GM18520 (cell line): ENCODE data around the gene TMPRSS5.

ENCODE experiments used
- ATAC-seq: cut with Tn5 transposase; IDR thresholded peaks from one replicate; pipeline ENCODE4 v1.9.1; 2021; ENCODE audit not compliant: unreplicated experiment

TMPRSS5 gene

DNA sequence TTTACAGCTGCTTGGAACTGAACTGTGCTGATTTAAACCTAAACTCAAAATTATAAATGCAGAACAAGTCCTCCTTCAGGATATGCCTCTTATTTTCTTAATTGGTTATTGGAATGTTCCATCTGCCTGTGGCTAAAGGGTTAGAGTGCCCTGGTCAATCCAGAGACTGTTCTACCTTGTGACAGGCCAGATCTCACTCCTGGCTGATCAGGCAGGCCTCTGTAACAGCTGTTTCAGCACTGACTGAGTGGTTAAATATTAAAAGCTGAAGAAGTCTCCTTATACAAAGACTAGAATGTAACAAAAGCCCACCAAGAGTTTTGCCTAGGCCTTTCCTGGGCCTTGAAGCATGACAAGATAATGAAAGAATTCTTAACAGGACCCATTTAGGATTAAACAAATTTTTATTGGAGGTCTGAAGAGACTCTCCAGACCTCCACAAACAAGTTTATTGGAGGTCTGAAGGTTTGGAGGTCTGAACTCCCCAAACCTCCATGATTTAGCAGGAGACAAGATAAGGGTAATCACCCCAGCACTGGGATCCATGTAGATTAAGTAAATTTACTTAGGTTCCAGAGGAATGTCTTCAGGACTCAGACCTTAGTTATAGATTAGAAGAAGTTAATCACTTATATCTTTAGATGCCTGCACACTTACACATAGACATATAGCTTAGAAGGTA lies 35.8 kb downstream of the TMPRSS5 start:
- ATAC-seq = no peak

DNA sequence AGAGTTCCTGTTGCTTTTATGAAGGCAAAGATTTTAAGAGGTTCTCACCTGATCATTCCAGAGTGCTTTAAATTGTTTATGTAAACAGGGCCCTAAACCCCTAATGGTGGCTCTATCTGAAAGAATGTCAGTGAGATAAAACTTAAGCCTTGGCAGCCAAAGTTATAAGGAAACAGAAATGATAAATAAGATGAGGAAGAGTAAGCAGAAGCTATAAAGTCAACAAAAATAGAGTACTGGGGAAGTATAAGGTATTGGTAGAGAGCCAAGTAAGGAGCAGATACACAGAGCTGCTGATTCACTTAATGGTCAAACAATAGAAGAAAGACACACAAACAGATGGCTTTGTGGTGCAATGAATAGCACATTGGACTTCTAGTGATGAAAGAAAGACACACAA lies 37.9 kb downstream of the TMPRSS5 start:
- ATAC-seq = no peak

DNA sequence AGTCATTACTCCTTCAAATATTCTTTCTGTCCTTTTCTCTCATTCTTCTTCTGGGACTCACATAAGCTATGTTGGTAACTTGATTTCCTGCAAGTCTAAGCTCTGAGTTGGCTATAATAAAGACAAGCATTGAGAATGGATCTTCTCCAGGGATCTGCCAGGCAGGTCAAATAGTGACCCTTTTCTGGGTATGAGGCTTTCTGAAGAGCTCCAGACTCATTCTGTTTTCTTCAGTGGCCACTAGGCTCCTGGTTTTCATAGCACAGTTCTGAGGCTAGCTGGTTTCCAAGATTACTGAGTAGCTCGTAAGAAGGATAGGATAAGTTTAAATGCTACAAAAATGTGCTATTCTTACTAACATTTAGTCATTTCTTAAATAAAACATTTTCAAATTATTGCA lies 38.3 kb downstream of the TMPRSS5 start:
- no peak for ATAC-seq

DNA sequence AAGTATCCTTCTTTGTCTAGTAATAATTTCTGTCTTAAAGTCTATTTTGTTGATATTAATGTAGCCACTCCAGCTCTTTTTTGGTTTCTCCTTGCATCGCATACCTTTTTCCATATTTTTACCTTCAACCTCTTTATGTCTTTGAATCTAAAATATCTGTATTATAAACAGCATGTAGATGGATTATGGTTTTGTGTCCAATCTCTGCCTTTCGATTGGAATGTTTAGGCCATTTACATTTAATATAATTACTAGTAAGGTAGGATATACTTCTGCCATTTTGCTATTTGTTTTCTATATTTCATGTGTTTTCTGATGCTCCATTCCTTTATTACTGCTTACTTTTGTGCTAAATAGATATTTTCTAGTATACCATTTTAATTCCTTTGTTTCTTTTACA lies 39.5 kb downstream of the TMPRSS5 start:
- ATAC-seq = no peak

DNA sequence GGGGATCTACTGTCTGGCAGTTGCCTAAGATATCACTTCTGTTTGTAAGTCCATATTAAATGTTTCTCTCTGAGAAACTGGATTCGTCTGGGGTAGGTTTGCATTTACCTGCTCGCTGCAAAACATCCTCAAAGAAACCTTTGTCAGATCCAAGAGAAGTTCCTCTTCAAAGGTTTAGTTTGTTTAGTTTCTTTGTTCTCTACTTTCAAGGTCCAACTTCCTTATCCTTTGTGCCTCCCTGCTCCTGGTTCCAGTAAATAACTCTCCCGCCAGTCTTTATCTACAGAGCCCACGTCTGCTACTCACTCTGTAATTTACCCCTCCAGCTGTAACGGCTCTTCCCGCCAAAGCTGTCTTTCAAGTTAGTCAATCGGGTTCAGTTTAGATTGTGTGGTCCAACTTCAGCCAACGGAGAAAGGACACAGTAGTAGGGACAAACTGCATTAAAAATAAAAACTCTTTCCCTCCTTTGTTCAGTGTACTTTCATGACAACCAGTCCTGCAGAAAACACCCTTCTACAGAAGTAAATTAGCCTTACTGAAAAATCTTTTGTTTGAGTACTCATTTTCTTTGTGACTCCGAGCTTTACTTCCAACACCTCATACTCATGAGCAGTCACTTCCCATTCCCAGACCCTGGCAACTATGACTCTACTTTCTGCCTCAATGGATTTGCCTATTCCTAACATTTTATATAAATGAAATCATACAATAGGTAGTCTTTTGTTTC lies 41.0 kb downstream of the TMPRSS5 start:
- ATAC-seq = no peak

DNA sequence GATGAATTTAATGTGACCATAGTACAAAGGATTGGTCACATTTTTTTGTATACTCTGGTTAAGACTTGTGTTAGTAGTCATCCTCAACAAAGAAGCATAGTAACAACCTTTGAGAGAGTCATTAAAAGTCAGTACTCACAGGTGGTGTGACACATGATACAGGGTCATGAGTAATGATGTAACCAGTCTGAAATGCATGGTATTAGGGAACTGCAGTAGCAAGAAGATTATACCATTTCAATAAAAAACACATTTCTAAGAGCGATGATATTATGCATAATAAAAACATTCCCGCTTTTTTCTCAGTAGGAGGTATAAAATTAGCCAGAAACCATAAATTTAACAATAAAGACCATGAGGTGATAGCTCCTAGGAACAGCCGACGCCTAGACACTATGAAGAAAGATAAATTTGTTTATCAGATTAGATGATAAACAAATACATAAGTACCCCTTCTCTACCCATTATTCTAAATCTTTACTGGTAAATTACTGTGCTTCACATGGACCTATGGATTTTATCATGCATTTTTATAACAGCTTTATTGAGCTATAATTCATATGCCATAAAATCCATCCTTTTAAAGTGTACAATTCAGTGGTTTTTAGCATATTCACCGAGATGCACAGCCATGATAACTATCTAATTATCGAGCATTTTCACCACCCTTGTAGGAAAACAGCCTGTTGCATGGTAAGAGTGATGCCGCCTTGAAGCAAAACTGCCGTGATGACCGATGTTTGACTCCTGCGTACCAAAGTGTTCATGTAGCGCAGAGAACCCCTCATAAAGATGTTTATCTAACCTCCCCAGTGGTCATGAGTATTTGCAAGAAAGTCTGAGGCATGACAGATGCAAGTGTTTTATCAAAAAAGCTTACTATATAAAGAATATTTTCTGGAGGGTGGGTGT lies 41.8 kb downstream of the TMPRSS5 start:
- ATAC-seq = no peak

DNA sequence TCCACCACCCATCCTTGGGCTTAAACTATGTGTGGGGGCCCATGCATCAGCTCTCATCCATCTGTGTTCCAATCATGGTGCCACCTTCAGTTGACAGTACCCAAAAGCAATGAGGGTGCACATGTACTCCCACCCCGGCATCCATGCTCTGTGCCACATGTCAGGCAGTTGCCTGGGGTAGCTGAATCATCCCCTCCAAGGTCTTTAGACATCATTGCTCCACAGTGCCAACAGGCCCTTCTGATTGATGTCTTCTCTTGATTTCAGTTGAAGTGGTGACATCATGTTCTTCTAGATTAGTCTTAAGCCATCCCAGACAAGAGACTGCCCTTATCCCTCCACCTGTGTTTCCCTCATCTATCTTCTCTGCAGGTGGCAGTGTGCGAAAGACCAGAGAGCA lies 42.5 kb downstream of the TMPRSS5 start:
- no peak for ATAC-seq

DNA sequence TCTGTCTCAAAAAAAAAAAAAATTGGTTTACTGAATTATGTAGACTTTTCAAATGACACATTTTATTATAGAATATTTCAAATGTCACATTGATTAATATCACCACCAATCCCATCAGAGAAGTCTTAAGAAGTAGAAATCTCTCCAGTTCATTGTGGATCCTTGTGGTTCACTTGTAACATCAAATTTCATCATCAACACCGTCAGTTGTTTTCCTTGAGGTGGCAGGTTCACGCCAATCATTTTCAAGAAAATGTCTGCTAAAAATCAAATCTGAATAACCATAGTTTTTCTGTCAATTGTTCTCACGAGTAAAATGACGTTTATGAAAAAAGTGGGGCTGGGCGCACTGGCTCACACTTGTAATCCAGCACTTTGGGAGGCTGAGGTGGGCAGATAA lies 50.3 kb downstream of the TMPRSS5 start:
- no peak for ATAC-seq

DNA sequence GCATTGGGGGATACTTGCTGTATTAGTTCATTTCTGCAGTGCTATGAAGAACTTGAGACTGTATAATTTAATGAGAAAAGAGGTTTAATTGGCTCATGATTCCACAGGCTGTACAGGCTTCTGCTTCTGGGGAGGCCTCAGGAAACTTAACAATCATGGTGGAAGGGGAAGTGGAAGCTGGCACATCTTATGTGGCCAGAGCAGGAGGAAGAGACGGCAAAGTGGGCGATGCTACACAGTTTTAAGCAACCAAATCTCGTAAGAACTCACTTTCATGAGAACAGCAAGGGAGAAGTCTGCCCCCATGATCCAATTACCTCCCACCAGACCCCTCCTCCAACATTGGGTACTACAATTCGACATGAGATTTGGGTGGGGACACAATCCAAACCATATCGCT lies 55.1 kb downstream of the TMPRSS5 start:
- no peak for ATAC-seq

DNA sequence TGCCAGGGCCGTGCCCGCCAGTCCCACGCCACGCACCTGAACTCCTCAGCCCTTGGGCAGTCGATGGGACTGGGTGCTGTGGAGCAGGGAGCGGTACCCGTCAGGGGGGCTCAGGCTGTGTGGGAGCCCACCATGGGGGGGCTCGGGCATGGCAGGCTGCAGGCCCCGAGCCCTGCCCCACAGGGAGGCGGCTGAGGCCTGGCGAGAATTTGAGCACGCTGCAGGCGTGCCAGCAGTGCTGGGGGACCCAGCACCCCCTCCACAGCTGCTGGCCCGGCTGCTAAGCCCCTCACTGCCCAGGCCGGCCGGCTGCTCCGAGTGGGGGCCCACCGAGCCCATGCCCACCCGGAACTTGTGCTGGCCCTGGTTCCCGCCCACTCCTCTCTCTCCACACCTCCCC lies 56.8 kb downstream of the TMPRSS5 start:
- no peak for ATAC-seq

DNA sequence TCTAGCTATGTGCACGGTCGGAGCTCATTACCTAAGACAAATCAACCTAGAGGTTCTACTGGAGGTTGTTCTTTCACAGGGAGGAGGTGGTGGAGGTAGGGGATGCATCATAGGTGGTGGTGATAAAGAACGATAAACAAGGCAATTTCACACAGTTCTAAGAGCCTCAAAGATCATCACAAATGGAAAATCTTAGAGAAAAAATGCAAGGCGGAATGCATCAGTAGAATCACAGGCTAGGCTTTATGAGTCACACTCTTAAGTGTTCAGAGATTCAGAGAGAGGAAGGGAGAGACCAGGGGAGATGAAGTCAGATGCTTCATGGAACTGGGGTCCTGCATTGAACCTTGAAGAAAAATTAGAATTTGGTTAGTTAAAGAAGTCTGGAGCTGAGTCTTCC lies 58.3 kb downstream of the TMPRSS5 start:
- ATAC-seq = no peak

DNA sequence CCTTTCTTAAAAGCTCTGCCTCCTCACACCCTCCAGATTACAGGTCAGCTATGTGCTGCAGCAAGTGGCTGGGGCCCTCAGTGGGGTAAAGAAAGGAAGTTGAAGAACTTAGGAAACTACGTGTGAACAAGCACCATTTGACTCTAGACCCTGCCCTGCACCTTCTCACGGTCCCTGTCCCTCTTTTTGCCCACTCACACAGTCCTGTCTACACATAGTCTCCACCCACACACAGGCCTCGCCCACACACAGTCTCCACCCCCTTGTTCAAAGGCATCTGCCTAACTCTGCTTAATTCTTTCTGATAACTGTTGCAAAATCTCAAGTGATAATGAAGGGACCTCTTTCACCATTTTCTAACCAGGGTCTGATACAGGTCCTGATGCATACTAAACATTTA lies 59.0 kb downstream of the TMPRSS5 start:
- ATAC-seq = no peak

DNA sequence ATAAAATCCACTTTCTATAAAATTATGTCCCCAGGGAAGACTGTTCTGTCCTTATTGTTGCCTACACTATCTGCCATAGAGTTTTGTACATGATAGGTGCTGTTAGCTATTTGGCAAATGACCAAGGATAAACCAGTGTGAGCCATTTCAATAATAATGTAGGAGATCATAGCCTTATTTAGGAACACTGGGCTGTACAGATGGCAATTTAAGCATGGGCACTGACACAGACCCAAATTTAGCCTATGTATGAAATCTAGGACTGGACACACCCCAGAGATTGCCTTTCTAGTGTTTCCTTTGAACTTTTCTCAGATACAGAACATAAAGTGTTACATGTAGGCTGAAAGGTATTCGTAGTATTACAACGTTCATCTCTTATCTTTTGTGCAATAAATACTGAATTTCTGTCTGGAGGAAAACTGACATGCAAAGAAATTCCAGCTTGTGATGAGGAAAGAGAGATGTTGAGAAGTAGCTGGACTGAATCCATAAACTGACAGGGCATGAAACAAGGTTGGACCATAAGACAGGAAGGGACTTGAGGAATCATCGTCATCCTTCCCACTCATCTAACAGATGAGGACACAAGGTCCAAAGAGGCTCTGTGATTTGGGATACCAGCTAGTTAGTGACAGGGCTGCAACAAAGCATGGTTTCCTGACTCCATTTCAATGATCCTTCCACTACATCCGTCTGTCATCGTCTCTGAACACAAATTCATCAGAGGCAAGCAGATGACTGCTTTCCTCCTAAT lies 60.3 kb downstream of the TMPRSS5 start:
- ATAC-seq = no peak

DNA sequence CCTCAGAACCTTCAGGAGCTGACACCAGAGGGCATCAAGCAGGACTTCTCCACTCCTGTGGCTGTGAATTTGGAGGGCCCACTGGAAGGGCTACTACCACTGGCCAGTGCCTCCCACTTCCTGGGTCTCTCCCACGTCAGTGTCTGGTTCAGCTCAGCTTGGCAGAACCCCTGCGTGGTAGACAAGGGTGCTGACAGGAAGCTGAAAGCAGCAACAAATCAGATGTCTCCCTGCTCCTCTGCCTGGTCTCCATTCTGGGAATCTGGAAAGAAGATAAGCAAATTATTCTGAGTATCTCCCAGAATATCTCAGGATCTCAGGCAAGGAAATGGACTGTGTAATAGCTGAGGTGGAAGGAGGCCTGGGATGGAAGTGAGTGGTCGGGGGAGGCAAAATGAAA lies 61.5 kb downstream of the TMPRSS5 start:
- ATAC-seq = no peak

DNA sequence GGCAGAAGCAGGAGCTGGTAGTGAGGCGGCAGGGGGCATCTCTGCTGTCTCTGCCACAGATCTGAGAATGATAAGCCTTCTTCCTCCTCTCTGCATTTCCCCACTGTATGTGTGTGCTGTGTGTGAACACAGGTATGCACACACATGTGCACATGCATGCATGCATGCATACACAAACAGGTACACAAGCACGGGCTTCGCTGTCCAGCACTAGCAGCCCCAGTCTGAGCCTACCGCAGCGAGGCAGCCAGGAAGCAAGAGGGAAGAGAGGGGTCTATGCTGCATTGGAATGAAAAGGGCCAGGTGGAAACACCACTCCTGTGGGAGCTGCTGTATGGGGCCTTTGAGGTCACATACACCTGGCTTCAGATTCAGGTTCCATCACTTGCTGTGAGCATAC lies 62.4 kb downstream of the TMPRSS5 start:
- no peak for ATAC-seq

DNA sequence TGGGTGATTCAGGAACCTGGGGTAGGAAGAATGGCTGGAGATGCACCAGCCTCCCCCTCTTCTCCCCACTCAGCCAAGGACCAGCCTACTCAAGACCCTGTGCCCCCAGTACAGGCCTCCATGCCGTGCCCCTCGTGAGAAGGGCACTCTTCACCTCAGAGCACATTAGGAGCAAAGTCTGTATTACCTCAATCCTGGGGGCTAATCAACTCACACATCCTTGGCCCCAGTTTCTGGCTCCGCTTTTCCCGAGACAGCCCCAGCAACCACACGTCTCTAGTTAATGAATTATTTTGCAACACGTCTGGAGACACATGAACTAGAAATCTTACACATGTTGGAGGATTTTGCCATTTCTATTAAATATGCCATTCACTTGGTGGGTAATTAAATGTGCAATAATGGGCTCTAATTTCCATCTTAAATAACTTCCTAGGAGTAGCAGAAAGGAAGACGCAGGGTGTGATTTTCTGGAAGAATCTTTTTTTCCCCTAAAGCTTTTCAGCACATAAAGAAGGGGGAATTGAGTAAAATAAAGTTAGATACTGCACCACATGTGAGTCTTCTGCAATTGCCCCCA lies 63.0 kb downstream of the TMPRSS5 start:
- no peak for ATAC-seq

DNA sequence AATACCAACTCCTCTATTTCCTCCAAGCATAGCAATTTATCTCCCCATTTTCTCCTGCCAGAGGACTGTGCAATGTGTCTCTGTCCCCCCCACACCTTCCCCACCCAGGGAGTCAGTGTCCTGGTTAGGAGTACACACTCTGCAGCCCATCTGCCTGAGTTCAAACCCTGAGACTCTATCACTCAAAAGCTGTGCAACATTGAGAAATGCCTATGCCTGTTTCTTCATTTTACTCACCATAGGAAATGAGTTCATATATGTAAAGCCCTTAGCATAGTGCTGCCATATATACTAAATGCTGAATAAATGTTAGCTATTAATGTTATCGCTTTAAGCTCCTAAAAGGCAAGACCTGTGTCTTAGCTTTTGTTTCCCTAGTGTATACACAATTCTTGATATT lies 64.0 kb downstream of the TMPRSS5 start:
- no peak for ATAC-seq

DNA sequence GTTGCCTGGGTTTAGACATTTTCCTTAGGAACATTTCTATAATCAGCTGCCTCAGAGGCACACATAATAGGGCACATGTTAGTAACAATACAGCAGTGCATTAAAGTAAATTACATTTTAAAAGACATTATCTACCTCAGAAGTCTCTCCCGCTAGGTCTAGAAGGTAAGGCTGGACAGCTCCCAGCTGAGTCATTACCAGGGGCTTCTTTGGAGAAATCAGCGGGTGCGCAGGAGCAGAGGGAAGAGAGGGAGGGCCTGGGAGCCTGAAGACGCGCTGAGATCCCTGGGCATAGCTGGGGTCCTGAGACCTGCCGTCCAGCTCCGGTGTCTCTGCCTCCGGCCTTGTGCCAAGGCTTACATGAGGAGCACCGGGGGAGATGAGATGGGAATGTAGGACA lies 67.7 kb downstream of the TMPRSS5 start:
- no peak for ATAC-seq

DNA sequence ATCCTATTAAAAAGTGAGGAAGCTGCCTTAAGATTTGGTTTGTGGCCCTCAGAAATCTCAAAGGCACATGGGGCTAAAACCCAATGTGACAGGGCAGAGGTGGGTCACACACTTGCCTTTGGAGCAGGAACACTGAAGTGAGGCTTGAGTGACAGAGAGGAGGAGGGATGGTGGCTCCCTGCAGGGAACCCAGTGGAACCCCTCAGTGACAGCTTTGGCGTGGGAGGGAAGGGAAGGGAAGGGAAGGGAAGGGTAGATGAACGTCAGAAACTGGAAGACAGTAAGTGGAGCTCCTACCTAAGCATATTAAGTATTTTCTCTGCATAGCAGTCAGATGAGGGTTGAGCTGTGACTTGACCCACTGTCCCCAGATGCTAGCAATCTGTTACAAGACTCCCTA lies 68.5 kb downstream of the TMPRSS5 start:
- ATAC-seq = no peak
